ENCODE data around the gene SETDB2.

SETDB2 gene

GRCh38 chr13:49446473-49446872 lies 2.4 kb downstream of the SETDB2 start:
- CTCF ChIA-PET, result interaction anchor here (0.6 kb wide), 1 partner anchor 43 kb away, joined by 6 read pairs; no protein-coding TSS in a partner anchor
- no peak overlapping the region for H3K27ac ChIP-seq
- POLR2A ChIA-PET (ENCODE audit: low non-redundant PET), result no interaction called here

GRCh38 chr13:49448753-49449152 lies 4.7 kb downstream of the SETDB2 start:
- DNase-seq (ENCODE audit: low spot score), result no peak
- no peak for TF ChIP-seq CTCF (conservative IDR thresholded peaks at IDR 0.05; ENCODE audit: low read depth)
- CTCF ChIA-PET, result no interaction called here
- no peak overlapping the region for H3K27ac ChIP-seq
- POLR2A ChIA-PET (ENCODE audit: low non-redundant PET), result no interaction called here

More at GRCh38 chr13:49446473-49446872, 2.4 kb downstream of the SETDB2 start:
- no peak for TF ChIP-seq CTCF (conservative IDR thresholded peaks at IDR 0.05; ENCODE audit: low read depth)
- DNase-seq (ENCODE audit: low spot score), result no peak

DNA sequence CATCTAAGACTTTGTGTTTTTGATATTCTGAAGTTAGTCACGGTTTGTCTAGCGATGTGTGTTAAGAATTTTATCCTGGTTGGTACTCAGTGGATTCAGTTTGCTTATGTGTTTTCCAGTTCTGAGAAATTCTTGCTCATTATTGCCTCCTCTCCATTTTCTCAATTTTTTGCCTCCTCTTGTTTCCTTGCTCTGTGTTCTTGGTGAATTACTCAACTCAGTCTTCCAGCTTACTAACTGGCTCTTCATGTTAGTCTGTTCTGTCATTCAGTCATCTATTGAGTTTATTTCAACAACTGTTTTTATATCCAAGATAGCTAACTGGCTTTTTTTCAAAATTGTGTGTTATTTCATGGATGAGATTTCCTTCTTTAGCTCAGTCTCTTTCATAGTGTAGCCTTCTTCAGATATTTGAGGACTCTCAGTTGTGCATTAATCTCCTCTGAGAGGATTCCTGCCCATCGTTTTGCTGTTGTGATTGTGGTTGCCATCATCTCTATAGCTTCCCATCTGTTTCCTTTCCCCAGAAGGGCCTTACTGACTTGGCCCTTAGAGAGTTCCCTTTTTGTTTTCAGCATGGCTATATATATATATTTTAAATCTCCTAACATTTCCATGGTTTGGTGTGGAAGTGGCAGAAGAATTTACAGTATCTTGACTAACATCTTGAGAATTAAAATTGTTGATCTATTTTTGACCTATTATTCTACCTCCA lies 6.2 kb downstream of the SETDB2 start:
- ChIA-PET CTCF (no interaction called here), POLR2A (ENCODE audit: low non-redundant PET) (no interaction called here)
- TF ChIP-seq CTCF (conservative IDR thresholded peaks at IDR 0.05; ENCODE audit: low read depth), result no peak
- no peak for DNase-seq (ENCODE audit: low spot score)
- H3K27ac ChIP-seq, result no peak overlapping the region

DNA sequence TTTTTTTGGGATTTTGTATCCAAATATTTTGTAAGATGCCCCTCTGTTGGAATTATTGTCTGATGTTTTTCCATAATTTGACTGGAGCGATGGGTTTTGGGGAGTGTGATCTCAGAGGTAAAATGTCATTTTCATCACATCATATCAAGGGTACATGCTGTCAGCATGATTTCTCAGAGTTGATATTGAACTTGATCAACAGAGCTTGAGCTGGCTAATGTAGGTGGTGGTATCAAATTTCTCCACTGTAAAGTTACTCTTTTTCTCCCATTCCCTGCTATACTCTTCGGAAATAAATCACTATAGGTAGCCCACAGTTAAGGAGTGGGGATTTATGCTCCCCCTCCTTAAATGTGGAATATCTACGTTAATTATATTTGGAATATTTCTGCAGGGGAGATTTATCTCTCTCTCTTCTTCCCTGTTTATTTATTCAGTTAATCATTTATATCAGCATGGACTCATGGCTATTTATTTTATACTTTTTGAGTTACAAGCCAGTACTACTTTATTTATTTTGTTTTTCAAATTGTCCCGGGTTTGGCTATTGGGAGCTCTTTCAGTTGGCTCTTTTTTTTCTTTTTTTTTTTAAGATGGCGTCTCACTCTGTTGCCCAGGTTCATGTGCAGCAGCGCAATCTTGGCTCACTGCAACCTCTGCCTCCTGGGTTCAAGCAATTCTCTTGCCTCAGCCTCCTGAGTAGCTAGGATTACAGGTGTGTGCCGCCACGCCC lies 8.8 kb downstream of the SETDB2 start:
- H3K27ac ChIP-seq, result no peak overlapping the region
- ChIA-PET CTCF (no interaction called here), POLR2A (ENCODE audit: low non-redundant PET) (no interaction called here)
- DNase-seq (ENCODE audit: low spot score), result no peak
- TF ChIP-seq CTCF (conservative IDR thresholded peaks at IDR 0.05; ENCODE audit: low read depth), result no peak

DNA sequence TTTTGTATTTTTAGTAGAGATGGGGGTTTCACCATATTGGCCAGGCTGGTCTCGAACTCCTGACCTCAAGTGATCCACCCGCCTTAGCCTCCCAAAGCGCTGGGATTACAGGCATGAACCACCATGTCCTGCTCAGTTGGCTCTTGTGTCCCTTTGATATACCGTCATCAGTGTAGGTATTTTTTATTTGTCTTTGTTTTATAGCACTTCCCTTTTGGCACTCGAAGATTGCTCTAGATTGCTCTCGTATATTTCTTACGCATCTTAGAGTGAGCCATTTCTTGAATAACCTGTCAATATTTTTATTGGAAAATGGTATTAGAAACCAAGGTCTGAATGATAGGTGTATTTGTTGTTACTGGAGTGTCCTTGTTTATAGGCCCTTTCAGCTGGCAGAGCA lies 9.4 kb downstream of the SETDB2 start:
- DNase-seq (ENCODE audit: low spot score), result no peak
- H3K27ac ChIP-seq, result no peak overlapping the region
- no peak for TF ChIP-seq CTCF (conservative IDR thresholded peaks at IDR 0.05; ENCODE audit: low read depth)
- CTCF ChIA-PET, result interaction anchor here (0.6 to 1.1 kb wide), 2 partner anchors 152 to 153 kb away, joined by 3 read pairs; no protein-coding TSS in a partner anchor
- POLR2A ChIA-PET (ENCODE audit: low non-redundant PET), result no interaction called here

DNA sequence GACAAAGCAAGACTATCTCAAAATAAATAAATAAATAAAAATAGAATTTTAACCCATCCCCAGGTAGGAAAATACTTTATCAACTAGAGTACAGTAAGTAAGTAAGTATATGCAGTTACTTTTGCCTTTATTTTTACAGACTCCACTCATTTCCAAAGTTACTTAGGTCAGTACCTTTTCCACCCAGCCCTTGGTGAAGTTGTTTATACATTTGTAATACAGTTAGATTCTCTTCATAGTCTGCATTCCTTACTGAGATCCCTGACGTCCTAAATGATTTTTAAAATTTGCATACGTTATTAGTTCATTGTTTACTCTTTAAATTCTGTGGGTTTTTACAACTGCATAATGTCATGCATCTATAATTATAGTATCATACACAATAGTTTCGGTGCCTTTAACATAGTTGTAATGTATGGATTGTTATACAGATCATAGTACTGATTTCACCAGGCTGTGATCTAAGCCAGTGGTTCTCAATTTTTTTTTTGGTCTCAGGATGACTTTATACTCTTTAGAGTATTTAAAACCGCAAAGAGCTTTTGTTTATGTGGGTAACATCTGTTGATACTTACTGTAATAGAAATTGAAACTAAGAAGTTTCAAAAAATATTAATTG lies 10.4 kb downstream of the SETDB2 start:
- ChIA-PET CTCF (interaction anchor here (1.1 kb wide), 1 partner anchor 152 kb away, joined by 3 read pairs; no protein-coding TSS in a partner anchor), POLR2A (ENCODE audit: low non-redundant PET) (no interaction called here)
- DNase-seq (ENCODE audit: low spot score), result no peak
- no peak for TF ChIP-seq CTCF (conservative IDR thresholded peaks at IDR 0.05; ENCODE audit: low read depth)
- no peak overlapping the region for H3K27ac ChIP-seq

All from RWPE1 (cell line).